Activated T-helper 1 cell treated with anti-CD3 and anti-CD28 coated beads, Interleukin-12 subunit alpha, Interleukin-12 subunit beta, Interleukin-2, Interleukin-4 antibody, amounts not matched to agents 30 ng/mL and 10 ng/mL and 1 ng/mL, durations not matched to agents 14 hours and 24 hours and 36 hours (primary cell): ENCODE data around the gene FUNDC1. TPM values are rescaled to one million over a fixed set of nuclear protein-coding genes. Genes with fewer than 3 reads are reported as not detected.
"Not testable (repeated sequence)": the region's sequence is repeated elsewhere in the genome, so short reads cannot be mapped to it uniquely, and the experiment has no call there.

Experiments used
- DNase-seq: peaks from one replicate; pipeline ENCODE4 v3.0.0; 2021; ENCODE audit warnings: low spot score
- H3K27ac Mint-ChIP-seq: one replicate; pipeline ENCODE4 v1.8.0; 2021; ENCODE audit warnings: mild to moderate bottlenecking, mixed read lengths
- H3K27me3 Mint-ChIP-seq: one replicate; pipeline ENCODE4 v1.8.0; 2022; ENCODE audit warnings: mild to moderate bottlenecking, moderate library complexity, mixed read lengths; ENCODE audit not compliant: insufficient read depth
- H3K36me3 Mint-ChIP-seq: one replicate; pipeline ENCODE4 v1.8.0; 2021; ENCODE audit warnings: low read depth, mixed read lengths
- H3K4me1 Mint-ChIP-seq: one replicate; pipeline ENCODE4 v1.8.0; 2021; ENCODE audit warnings: low read depth, mixed read lengths
- H3K4me3 Mint-ChIP-seq: one replicate; pipeline ENCODE4 v1.8.0; 2021; ENCODE audit warnings: mild to moderate bottlenecking, moderate library complexity, mixed read lengths
- H3K9me3 Mint-ChIP-seq: one replicate; pipeline ENCODE4 v1.8.0; 2021; ENCODE audit warnings: mixed read lengths
- intact Hi-C: fragments of 100-400 bp; cut with micrococcal nuclease; formaldehyde crosslinking; loops from one replicate; pipeline ENCODE4 v1.15.1; 2024
- total RNA-seq: library from RNA; stranded (reverse); gene quantifications from 2 replicates; pipeline ENCODE4 v1.2.3, GENCODE V29; 2022

Gene FUNDC1, protein sequence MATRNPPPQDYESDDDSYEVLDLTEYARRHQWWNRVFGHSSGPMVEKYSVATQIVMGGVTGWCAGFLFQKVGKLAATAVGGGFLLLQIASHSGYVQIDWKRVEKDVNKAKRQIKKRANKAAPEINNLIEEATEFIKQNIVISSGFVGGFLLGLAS
- total RNA-seq, result 11.2 and 12.5 TPM in 2 replicates

GRCh38 chrX:44542567-44543325, at the start of gene FUNDC1:
Gene FUNDC1 (minus strand): TSS chrX:44542859. CDS start chrX:44542832, 27 bp downstream.
- peaks cover 10% of the 10 kb centered on the region for H3K4me1 Mint-ChIP-seq
- H3K27ac Mint-ChIP-seq, result peak within 1 kb of the TSS; percentile 94
- intact Hi-C loops, result loop anchor here (1.0 to 10.0 kb wide), 4 partner anchors 198 to 585 kb away; partner anchors contain the start of gene EFHC2
- peak within 1 kb of the TSS; percentile 92 for H3K4me3 Mint-ChIP-seq
- peaks cover 4% of the 10 kb centered on the region for H3K36me3 Mint-ChIP-seq
- peak; percentile 82 for DNase-seq
- no peaks in the 10 kb centered on the region for H3K9me3 Mint-ChIP-seq
- H3K27me3 Mint-ChIP-seq, result peaks cover 1% of the 10 kb centered on the region

DNA sequence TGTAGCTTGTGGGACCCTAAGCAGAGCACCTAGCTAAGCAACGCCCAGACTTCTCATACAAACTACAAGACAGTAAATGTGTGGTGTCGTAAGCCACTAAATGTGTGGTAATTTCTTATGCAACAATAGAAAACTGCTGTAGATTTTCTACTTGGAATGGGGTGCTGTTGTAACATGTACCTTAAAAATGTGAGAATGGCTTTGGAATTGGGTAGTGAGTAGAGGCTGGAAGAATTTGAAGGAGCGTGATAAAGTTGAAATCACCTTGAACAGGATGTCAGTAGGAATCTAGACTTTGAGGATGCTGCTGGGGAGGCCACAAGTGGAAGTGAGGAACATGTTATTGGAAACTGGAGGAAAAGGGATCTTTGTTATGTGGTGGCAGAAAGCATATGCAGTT, 43.2 kb upstream of the FUNDC1 start:
- H3K4me3 Mint-ChIP-seq, result no peak overlapping the region
- H3K27ac Mint-ChIP-seq, result no peak overlapping the region
- intact Hi-C loops, result no loop called here
- DNase-seq, result no peak
- H3K27me3 Mint-ChIP-seq, result no peaks in the 10 kb centered on the region
- no peaks in the 10 kb centered on the region for H3K9me3 Mint-ChIP-seq
- H3K36me3 Mint-ChIP-seq, result no peaks in the 10 kb centered on the region
- no peaks in the 10 kb centered on the region for H3K4me1 Mint-ChIP-seq

- Mint-ChIP-seq H3K36me3 (no peaks in the 10 kb centered on the region), H3K4me3 (no peak overlapping the region), H3K27ac (no peak overlapping the region), H3K4me1 (no peaks in the 10 kb centered on the region), H3K27me3 (no peaks in the 10 kb centered on the region), H3K9me3 (no peaks in the 10 kb centered on the region)
- intact Hi-C loops, result no loop called here
- no peak for DNase-seq
Observed at GRCh38 chrX:44580466-44580865, 37.8 kb upstream of the FUNDC1 start.

GRCh38 chrX:44572340-44572938, 29.8 kb upstream of the FUNDC1 start:
- H3K27me3 Mint-ChIP-seq, result no peaks in the 10 kb centered on the region
- H3K4me3 Mint-ChIP-seq, result no peak overlapping the region
- intact Hi-C loops, result no loop called here
- no peak overlapping the region for H3K27ac Mint-ChIP-seq
- H3K9me3 Mint-ChIP-seq, result peaks cover 14% of the 10 kb centered on the region
- H3K4me1 Mint-ChIP-seq, result no peaks in the 10 kb centered on the region
- H3K36me3 Mint-ChIP-seq, result no peaks in the 10 kb centered on the region
- DNase-seq, result no peak

GRCh38 chrX:44570522-44570921, 27.9 kb upstream of the FUNDC1 start:
- no peaks in the 10 kb centered on the region for H3K4me1 Mint-ChIP-seq
- no peak overlapping the region for H3K27ac Mint-ChIP-seq
- no peaks in the 10 kb centered on the region for H3K27me3 Mint-ChIP-seq

DNA sequence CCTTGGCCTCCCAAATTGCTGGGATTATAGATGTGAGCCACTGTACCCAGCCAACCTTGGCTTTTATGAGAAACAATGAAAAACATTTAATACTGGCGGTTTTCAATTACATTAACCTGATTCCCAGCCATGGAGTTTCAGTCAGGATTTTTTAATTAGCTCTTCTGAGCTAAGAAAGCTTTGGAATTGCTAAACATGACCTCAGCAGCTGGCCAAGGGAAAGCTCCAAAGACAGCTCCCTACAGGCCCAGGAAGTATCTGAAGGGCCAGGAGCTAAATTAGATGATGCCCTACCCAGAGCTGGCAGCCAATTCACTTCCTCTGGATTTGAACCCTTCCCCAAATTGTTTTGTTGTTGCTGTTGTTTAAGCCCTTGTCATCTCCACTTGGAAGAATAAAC, 26.5 kb upstream of the FUNDC1 start:
- H3K4me3 Mint-ChIP-seq, result no peak overlapping the region
- H3K36me3 Mint-ChIP-seq, result no peaks in the 10 kb centered on the region
- peaks cover 10% of the 10 kb centered on the region for H3K9me3 Mint-ChIP-seq
- H3K4me1 Mint-ChIP-seq, result no peaks in the 10 kb centered on the region
- intact Hi-C loops, result no loop called here
- DNase-seq, result no peak
- H3K27me3 Mint-ChIP-seq, result no peaks in the 10 kb centered on the region
- H3K27ac Mint-ChIP-seq, result no peak overlapping the region

More at GRCh38 chrX:44570522-44570921, 27.9 kb upstream of the FUNDC1 start:
- peaks cover 14% of the 10 kb centered on the region for H3K9me3 Mint-ChIP-seq
- intact Hi-C loops, result no loop called here
- no peak for DNase-seq
- no peak overlapping the region for H3K4me3 Mint-ChIP-seq
- H3K36me3 Mint-ChIP-seq, result no peaks in the 10 kb centered on the region

- no peaks in the 10 kb centered on the region for H3K36me3 Mint-ChIP-seq
- no peaks in the 10 kb centered on the region for H3K4me1 Mint-ChIP-seq
- no peak for DNase-seq
- H3K4me3 Mint-ChIP-seq, result no peak overlapping the region
- peaks cover 10% of the 10 kb centered on the region for H3K9me3 Mint-ChIP-seq
- intact Hi-C loops, result no loop called here
- H3K27ac Mint-ChIP-seq, result no peak overlapping the region
- no peaks in the 10 kb centered on the region for H3K27me3 Mint-ChIP-seq
Observed at GRCh38 chrX:44568196-44568595, 25.5 kb upstream of the FUNDC1 start.

GRCh38 chrX:44561896-44562295, 19.2 kb upstream of the FUNDC1 start:
- H3K27me3 Mint-ChIP-seq, intact Hi-C loops, DNase-seq, H3K4me3 Mint-ChIP-seq, H3K36me3 Mint-ChIP-seq, H3K27ac Mint-ChIP-seq, H3K9me3 Mint-ChIP-seq, H3K4me1 Mint-ChIP-seq: not testable (repeated sequence)

DNA sequence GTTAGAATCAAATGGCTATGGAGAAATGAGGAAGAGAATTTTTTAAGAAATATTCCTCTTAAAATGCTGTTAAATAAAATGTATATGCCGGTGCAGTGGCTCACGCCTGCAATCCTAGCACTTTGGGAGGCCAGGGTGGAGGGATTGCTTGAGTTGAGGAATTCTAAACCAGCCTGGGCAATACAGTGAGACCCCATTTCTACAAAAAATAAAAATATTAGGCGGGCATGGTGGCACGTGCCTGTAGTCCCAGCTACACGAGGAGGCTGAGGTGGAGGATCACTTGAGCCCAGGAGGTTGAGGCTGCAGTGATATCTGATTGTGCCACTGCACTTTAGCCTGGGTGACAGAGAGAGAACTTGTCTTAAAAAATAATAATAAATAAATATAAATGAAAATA, 7.9 kb upstream of the FUNDC1 start:
- Mint-ChIP-seq H3K27ac (no peak overlapping the region), H3K4me3 (no peak overlapping the region), H3K4me1 (no peaks in the 10 kb centered on the region), H3K9me3 (no peaks in the 10 kb centered on the region), H3K27me3 (no peaks in the 10 kb centered on the region), H3K36me3 (no peaks in the 10 kb centered on the region)
- DNase-seq, result no peak
- intact Hi-C loops, result no loop called here

DNA sequence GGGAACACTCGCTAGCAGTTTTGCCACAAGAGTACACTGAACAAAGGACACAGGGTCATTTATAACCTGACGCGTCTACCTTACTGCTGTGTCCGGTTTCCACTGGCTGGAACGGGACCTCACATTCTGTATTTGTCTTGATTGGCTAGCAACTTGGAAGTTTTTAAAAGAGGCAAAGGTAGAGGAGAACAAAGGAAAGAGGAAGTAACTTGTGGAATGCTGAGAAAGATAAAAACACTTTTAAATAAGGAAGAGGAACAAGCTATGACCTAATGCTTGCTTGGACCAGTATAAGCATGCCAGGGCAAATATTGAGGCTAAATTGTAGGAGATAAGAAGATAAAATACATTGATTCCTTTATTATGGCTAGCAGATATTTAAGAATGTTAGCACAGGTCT, 2.8 kb upstream of the FUNDC1 start:
- not testable (repeated sequence) for H3K36me3 Mint-ChIP-seq, DNase-seq, H3K4me3 Mint-ChIP-seq, H3K9me3 Mint-ChIP-seq, H3K27ac Mint-ChIP-seq, H3K27me3 Mint-ChIP-seq
- peaks cover 10% of the 10 kb centered on the region for H3K4me1 Mint-ChIP-seq
- intact Hi-C loops, result loop anchor here (10.0 kb wide), 2 partner anchors 201 to 529 kb away; partner anchors contain the start of gene EFHC2

- Mint-ChIP-seq H3K36me3 (no peaks in the 10 kb centered on the region), H3K4me1 (peaks cover 10% of the 10 kb centered on the region), H3K27ac (no peak overlapping the region), H3K9me3 (no peaks in the 10 kb centered on the region), H3K27me3 (peaks cover 1% of the 10 kb centered on the region), H3K4me3 (no peak overlapping the region)
- no peak for DNase-seq
- intact Hi-C loops, result loop anchor here (5.0 to 10.0 kb wide), 3 partner anchors 199 to 587 kb away; partner anchors contain the start of gene EFHC2
Observed at GRCh38 chrX:44544036-44544435, 1.4 kb upstream of the FUNDC1 start.

GRCh38 chrX:44536198-44536597, 6.5 kb downstream of the FUNDC1 start:
- Mint-ChIP-seq H3K27ac (no peak overlapping the region), H3K4me1 (peaks cover 2% of the 10 kb centered on the region), H3K27me3 (no peaks in the 10 kb centered on the region), H3K36me3 (peaks cover 15% of the 10 kb centered on the region), H3K9me3 (no peaks in the 10 kb centered on the region), H3K4me3 (no peak overlapping the region)
- intact Hi-C loops, result no loop called here
- DNase-seq, result no peak

- intact Hi-C loops, result no loop called here
- Mint-ChIP-seq H3K36me3 (peaks cover 4% of the 10 kb centered on the region), H3K9me3 (no peaks in the 10 kb centered on the region)
Observed at GRCh38 chrX:44529310-44529709, 13.3 kb downstream of the FUNDC1 start.

More at GRCh38 chrX:44529310-44529709, 13.3 kb downstream of the FUNDC1 start:
- no peak for DNase-seq
- no peak overlapping the region for H3K4me3 Mint-ChIP-seq
- no peaks in the 10 kb centered on the region for H3K4me1 Mint-ChIP-seq
- H3K27ac Mint-ChIP-seq, result no peak overlapping the region
- H3K27me3 Mint-ChIP-seq, result no peaks in the 10 kb centered on the region
